Measurements from ENCODE around the gene DLGAP1.

The DLGAP1 gene

DNA sequence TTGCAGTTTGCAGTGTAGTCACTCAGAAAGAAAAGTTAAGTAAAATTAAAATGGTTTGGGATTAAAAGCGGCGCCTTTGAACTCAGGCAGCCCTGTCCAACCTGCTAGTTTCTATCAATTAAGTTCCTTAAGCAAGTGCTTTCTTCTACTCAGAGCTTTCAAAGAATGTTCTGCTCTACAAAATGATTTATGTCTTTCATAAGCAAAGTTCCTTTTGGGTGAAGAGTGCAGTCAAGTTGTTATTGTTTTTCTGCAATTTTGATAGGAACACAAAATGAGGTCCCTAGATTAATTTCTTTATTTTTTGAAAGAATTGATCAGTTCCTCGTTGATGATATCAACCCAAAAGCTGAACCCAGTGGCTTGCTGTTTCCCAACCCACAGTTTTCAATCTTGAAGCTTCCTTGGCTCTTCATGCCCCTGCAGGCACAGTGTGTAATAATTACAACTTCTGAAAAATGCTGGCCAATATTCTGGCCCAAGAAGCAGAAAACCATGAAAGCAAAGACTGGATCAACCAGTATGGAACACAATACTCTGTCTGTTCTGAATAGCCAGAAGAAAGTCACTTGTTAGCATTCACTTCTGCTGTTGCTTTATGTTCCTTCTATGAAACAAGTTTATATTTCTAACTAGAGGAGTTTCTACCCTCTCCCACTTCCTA, 916.0 kb downstream of the DLGAP1 start:
- DNase-seq (ENCODE audit: low spot score), result no peak

DNA sequence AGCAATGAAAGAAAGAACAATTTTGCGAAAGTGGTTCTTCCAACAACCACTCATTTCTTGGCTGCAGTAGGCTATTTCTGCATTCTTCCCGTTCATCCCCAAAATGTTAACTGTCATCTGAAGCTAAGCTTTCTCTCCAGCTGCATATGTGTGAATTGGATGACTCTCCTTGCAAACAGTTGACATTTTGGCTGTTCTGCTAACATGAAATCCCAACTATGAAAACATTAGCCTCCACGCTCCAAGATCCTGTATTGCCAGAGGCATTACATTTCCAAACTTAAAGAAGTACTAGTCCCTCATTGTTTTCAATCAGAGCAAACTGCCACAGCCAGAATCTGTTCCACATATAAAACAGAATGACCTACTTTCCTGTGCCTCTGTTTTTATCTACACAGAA, 916.7 kb downstream of the DLGAP1 start:
- no peak for DNase-seq (ENCODE audit: low spot score)

DNA sequence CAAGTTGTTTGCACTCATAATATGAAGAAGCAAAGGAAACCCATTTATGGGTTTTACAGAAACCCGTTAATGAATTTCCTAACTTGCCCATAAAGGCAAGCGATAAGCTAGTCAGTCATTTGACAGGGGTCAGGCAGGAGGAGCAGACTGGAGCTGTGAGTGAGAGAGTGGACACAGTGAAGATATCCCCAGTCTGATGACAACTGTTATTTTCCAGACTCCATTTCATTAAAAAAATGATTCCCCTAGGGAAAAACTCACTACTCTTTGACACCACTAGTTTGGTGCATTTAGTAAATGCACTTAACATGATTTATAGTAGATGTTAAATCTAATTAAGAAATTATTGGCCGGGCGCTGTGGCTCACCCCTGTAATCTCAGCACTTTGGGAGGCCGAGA, 924.3 kb downstream of the DLGAP1 start:
- no peak for DNase-seq (ENCODE audit: low spot score)

DNA sequence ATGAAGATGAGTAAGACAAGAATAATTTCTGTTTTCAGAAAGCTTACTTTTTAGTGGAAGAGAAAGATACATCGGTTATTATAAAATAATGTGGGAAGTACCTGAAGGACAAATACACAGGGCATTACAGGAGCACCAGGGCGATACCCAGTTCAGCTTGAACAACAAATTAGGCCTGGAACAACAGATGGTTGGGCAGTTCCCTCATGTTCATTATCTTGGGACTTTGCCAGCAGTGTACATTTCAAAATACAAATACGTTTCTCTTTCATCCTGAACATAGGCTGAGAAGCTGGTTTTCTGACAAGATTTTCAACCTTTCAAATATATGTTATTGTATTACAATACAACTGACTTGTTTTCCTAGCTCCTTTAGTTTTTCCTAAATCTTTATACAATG, 925.5 kb downstream of the DLGAP1 start:
- DNase-seq (ENCODE audit: low spot score), result no peak

DNA sequence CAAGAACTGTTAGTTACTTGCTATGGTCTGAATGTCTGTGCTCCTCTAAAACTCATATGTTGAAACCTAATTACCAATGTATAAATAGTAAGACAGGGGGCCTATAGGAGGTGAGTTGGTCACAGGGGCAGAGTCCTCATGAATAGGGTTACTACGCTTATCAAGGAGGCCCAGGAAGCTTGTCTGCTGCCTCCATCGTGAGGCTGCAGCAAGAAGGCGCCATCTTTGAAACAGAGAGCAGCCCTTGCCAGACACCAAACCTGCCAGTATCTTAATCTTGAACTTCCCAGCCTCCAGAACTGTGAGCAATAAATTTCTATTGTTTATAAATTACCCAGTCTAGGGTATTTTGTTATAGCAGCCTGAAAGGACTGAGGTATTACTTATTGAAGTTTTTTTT, 926.0 kb downstream of the DLGAP1 start:
- DNase-seq (ENCODE audit: low spot score), result no peak

DNA sequence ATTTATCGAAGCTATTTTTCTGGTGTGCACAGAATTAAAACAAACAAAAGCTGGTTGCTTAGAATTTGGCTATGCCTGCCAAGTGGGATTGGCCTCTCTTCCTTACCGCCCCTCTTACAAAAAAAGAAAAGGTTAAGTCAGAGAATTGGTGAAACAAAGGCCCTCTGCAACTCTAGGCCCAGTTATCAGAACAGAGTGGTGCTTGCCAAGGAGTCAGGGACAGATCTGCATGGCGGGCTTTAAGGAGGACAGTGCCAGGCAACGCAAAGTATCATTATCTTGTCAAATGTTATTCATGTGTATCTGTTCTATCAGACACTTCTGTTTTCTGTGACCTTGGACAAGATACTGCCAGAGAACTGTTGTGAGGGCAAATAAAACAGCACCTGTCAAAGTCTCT, 926.9 kb downstream of the DLGAP1 start:
- no peak for DNase-seq (ENCODE audit: low spot score)

DNA sequence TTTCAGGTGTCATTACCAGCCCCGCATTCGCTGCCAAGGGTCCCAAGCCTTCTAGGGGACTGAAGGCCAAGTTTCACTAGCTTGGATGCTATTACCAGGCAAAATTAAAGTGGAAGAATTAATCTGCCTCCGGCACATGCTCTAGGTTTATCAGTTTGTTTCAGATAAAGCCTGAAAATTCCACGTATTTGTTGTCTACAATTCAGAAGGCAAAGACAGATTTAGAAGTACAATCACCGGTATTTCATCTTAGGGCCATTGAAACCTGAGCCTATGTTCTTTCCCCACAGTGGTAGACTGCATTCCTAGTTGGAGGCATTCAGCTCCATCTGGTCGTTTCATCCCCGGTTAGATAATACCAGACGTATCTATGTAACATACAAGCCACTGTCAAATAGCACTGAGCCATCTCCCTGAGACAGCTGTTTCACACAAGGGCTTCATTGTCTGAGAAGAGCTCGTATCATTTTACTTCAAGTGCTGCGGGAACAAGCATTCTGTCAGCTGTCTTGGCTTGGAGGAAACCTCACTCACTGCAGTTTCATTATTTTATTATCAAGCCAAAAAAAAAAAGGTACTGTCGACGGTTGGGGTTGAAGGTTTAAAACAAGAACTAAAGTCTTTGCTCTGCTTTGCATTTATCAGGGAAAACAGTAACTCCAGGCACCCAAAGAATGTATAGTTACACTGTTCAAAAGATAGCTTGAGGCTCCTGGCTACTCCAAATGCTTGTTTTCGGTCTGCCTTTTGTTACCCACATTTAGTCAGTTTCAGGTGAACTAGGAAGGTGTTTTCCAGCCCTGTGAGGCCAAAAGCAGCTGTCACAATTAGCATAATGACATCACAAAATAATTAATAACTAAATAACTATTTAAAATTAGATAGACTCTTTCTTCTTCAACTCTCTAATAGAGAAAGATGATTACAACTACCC, 928.4 kb downstream of the DLGAP1 start:
- peak; percentile 42 for DNase-seq (ENCODE audit: low spot score)

DNA sequence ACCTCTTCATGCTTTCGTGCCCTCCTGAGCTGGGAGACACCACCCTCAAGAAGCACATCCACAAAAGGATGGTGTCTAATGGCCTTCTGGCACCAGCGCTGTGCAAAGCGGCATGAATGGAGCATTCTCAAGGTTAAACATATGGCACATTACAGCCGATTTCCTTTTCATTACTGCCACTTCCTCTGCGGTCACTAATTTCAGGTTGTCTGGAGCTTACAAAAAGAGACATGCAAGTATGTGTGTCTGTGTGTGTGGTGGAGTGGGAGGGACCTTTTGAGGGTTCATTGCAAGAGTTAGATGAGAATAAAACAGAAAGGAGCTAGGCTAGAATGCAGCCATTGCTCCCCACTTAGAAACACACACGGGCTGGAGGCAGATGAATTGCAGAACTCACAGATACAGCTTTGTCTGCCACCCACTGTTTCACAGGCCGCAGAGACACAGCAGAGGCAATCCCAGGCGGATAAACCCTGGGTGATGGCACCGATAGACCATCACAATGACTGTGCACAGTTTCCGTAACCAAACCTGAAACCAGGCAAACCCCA, 929.2 kb downstream of the DLGAP1 start:
- no peak for DNase-seq (ENCODE audit: low spot score)

DNA sequence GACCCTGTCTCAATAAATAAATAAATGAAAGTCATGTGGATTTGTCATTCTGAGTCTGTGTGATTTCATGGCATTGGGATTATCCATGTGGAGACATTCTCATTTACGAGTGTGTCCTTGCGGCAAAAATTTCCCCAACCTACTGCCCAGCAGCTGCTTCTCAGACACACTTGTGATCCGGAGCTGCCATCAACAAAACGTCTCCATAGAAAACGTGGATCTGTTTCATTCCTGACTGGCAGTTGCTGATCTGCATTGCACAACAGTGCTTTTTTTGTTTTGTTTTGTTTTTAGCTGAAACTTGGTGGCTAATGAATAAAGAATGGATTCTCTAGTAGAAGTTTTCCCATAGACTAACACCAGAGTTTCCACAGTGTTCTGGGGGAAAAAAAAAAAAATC, 930.4 kb downstream of the DLGAP1 start:
- DNase-seq (ENCODE audit: low spot score), result no peak

DNA sequence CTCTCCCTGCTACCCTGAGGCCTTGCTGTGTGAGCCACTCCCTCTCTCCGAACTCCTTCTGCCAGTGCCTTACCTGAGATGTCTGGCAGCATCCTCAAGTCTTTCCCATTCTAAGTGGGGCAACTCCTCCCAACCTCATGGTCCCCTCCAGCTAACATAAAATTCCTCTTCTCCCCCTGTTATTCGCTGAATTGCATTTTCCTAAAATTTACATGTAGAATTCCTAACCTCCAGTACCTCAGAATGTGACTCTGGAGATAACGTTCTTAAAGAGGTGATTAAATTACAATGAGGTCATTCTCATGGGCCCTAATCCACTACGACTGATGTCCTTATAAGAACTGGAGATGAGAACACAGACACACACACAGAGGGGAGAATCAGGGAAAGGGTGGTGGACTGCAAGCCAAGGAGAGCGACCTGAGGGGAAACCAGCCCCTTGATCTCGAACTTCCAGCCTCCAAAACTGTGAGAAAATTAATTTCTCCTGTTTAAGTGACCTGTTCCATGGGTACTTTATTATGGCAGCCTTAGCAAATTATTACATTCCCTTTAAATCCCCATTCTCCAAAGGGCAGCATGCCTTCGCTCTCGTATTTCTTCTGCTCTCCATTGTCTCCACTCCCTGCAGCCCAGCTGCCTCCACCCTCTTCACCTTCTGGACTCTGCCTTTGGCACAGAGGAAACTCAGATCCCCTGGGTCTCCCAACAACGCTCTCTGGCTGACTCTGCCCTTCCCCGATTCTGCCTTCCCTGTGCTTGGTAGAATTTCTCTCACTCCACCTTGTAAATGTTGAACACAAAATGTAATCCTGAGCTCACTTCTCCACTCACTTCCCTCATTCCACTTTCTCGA, 934.6 kb downstream of the DLGAP1 start:
- DNase-seq (ENCODE audit: low spot score), result no peak

DNA sequence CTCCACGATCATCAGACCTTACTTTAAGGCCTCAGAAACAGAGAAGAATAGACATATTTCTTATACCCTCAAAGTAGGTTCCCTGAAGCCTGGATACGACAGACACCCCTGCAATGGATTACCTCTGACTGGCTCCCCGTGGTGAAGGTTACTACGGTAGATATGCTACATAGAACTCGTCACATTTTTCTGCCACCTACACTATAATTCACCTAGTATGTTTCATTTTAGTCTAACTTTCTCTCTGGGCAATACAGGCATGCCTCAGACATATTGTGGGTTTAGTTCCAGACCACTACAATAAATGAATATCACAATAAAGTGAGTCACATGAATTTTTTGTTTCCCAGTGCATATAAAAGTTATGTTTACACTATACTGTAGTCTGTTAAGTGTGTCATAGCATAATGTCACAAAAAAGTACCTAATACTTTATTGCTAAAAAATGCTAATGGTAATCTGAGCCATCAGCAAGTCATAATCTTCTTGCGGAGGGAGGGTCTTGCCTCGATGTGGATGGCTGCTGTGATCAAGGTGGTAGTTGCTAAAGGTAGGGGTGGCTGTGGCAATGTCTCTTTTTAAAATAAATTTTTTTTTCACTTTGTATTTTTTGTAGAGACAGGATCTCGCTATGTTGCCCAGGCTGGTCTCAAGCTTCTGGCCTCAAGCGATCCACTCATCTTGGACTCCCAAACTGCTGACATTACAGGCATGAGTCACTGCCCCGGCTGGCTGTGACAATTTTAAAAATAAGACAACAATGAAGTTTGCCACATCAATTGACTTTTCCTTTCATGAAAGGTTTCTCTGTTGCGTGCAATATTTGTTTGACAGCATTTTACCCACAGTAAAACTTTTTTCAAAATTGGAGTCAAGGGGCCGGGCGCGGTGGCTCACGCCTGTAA, 940.5 kb downstream of the DLGAP1 start:
- DNase-seq (ENCODE audit: low spot score), result no peak

DNA sequence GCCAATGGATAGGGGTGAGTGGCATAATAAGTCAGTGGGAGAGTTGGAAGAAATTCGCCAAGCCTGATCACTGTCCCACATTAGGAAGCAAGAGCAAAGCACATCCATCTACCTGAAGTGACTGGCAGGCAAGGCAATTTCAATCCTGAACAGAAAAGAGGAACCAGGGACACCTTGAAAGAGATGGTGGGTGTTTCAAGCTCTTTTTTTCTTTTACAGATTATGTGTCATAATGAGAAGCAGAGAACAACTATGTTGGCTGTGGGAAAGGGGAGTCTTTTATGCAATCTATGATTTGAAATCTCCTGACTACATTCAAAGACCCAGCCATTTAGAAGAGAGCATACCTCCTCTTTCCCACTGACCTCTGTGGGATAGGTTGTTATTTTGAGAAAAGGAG, 941.6 kb downstream of the DLGAP1 start:
- no peak for DNase-seq (ENCODE audit: low spot score)

DNA sequence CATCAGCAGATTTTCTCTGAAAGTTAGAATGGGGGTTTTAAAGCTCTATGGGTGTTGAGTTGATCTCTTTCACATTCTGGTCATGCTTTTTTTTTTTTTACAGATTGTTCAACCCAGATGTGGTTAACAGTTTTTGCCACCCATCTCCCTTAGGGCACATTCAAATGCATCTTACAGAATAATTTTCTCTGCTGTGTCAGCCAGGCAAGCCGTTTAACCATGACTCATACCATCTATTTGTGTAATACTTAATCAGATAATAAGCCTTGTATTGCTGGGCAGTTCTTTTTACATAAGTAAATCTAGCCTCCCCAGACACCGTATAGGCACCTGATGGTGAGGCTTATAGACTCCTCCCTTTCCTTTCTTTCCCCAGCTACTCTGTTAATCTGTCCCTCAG, 943.1 kb downstream of the DLGAP1 start:
- peak; percentile 73 for DNase-seq (ENCODE audit: low spot score)

DNA sequence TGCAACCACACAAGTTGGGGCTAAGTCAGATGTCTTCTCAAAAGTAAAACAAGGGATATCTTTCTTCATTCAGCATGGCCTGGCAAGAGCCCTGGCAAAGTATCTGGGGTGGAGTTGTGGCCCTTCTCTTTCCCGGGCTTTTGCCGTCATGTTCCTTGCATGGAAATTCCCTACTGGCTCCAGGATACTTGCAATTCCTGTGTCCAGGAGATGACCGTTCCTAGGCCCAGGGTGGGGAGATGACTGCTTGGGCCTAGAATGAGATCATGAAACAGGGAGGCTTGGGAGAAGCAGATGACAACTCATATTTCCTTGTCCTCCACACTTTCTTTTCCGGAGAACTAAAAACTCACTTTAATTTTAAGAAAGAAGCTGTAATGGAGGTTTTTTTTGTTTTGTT, 944.2 kb downstream of the DLGAP1 start:
- peak; percentile 54 for DNase-seq (ENCODE audit: low spot score)

DNA sequence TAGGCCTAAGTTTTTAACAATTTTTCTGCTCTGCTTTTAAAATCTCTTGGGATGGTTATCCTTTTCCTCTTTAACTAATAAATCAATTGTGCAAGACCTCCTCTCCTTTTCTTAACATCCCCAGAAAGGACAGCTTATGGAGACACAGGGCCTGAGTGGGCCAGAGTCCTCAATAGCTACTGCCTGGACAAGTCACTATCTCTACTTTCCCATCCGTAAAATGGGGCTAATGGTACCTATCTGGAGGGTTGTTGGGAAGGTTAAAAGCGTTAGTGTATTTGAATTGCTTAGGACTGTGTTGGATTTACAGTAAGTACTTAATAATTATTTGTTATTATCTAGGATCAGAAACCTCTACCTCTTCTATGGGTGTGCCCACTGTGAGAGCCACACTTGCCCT, 945.1 kb downstream of the DLGAP1 start:
- no peak for DNase-seq (ENCODE audit: low spot score)

DNA sequence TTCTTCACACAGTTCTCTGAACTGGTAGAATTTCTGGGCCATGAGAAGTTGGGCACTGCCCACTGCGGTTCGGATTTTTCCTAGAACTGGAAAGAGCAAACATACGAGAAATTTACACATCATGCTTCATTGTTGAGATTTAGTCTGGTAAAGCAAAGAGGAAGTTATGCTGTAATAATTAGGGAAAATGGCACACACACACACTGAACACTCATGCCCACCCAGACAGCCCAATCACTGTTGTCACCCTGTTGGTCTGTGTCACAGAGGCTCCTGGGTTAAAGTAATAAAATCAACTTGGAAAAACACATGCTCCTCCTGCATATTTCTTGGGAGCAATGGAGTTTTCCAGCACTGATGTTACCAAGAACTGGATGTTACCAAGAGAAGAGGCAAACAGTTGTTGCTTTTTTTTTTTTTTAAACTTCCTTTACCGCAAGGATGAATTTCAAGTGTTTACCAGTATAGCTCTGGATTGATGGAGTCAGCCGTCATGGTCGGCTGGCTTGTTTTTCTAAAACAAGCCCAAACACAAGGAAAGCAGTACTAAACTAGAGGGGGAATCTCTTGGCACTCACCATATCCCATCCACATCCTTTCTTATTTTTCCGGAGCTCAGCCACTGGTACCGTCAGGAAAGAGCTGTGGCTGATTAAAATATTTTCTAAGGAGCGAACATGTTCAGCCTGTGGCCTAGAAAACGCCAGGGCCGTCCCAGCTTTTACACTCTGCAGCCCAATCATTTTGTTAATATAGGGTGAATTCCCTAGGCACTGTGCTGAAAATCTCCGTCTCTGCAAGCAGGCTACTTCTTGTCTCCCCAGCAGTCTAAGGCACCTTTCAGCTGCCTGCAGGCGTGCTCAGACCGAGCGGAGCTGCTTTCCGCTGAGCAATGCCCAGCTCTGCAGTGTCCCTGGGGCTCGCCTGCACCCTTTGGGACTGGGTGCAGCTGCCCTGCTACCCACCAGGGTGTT, 946.2 kb downstream of the DLGAP1 start:
- DNase-seq (ENCODE audit: low spot score), result peak; percentile 63

DNA sequence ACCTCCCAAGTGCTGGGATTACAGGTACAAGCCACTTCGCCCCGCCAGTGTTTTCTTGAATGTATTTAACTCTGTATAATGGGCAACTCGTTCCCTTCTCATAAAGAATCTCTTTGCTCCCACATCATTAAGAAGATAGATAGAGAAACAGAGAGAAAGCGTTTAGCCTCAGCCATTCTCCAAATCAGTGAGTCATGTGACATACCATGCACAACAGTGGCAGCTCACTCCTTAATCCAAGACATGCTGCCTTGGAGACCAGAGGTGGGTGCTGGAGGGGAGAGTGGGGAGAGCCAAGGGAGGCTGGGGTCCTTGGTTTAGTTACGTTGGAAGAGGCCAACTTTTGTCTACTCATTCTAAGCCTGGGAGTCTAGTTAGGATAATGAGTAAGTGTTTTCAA, 950.5 kb downstream of the DLGAP1 start:
- DNase-seq (ENCODE audit: low spot score), result no peak

DNA sequence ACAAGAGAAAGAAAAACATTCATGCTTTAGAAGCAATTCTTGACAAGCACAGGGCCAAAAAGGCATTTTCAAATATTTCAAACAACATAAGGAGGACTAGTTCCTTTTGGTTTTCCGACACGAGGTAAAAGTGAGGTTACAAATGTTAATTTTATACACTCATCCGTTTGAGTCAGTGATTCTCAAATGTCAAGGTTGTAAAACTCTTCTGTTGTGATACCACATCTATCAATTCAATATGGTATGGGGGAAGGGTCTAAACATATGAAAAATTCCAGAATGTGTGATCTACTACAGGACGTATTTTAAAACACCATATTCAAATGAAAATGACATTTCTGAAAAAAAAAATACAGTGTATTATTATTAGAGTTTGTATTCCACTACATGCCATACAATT, 952.5 kb downstream of the DLGAP1 start:
- DNase-seq (ENCODE audit: low spot score), result no peak

DNA sequence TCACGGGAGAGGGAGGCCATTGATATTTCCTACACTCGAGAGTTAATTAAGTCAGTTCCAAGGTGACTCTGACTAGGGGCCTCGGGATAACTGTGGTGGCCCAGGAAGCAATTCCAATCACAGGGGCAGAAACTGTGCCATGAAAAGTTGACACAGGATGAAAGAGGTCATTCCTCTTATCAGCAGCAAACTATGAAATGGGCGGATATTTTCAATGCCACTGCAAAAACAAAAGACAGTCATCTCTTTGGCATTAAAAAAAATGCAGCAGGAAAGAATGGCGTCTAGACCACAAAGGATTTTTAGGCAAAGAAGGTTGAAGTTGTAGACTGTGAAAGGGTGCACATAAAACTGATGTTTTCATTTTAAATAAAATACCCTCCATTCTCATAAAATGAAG, 955.1 kb downstream of the DLGAP1 start:
- no peak for DNase-seq (ENCODE audit: low spot score)

DNA sequence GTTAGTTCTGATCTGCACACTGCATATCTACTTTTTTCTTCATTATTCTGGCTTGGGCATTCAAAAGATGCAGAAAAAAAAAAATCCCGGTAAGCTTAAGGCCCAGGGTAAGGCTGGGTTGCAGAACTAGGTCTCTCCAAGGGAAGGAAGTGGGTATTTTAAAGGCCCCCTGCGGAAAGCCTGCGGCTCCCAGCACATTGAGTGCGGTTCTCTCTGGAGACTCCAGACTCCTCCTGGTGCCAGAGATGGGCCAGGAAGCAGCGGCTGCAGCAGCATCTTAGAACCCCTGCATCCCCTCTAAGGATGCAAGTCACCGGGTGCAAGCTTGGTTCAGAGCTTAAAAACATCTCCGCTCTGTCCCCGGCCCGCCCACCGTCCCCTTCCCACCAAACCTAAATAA, 955.6 kb downstream of the DLGAP1 start:
- DNase-seq (ENCODE audit: low spot score), result no peak
